ENCODE results near the gene TOX3. TPM values are rescaled to one million over a fixed set of nuclear protein-coding genes. Genes with fewer than 3 reads are reported as not detected.

TOX3 gene
- total RNA-seq, 1 donor from 2014 or later: under 0.01 TPM

GRCh38 chr16:52547834-52548215 is 882 bp upstream of the TOX3 start:
- DNase-seq (ENCODE audit: low read depth) (no peak), FAIRE-seq (no peak)
- TF ChIP-seq CTCF (IDR thresholded peaks at IDR 0.05; ENCODE audit: insufficient read depth, low read length, severe bottlenecking): no peak
- Histone ChIP-seq H3K36me3 (ENCODE audit: control insufficient read depth, insufficient read depth, low read length) (no peaks in the 10 kb centered on the region), H3K27me3 (ENCODE audit: control insufficient read depth, insufficient read depth, low read length) (peaks cover 32% of the 10 kb centered on the region), H3K4me3 (ENCODE audit: low read depth, low read length) (no peak overlapping the region)

DNA sequence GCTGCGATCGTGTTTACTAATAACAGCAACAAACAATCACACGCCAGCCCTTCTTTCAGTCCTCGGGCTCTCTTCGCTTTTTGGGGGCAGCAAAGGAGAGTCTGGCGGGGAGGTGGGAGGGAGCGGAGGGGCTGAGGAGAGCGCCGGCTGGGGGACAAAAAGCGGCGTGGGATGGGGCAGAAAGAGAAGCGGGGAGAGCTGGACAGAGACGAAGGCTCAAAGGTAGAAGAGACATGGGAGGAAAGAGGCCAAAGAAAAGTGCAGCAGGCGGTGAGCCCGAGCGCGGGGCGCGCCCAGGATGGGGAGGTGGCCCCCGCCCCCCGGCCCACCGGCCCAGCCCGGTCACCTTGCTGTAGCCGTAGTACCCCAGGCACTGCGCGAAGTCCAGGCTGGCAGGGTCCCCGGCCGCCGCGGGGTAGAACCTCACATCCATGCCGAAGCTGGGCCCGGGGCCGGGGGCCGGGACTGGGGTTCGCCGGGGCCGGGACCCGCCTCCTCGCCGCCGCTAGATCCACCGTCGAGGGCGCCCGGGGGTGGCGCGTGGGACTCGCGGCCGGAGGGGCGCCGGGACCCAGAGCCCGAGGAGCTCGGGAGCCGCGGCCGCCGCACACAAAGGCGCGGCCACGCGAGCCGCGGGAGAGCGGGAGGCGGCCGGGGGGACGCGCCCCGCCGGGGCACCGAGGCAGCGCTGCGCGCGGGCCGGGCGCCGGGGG is 496 bp downstream of the TOX3 start:
- DNase-seq (ENCODE audit: low read depth) (no peak), FAIRE-seq (no peak)
- Histone ChIP-seq H3K4me3 (ENCODE audit: low read depth, low read length) (peak overlapping the region; percentile 9), H3K36me3 (ENCODE audit: control insufficient read depth, insufficient read depth, low read length) (no peaks in the 10 kb centered on the region), H3K27me3 (ENCODE audit: control insufficient read depth, insufficient read depth, low read length) (peaks cover 32% of the 10 kb centered on the region)
- TF ChIP-seq CTCF (IDR thresholded peaks at IDR 0.05; ENCODE audit: insufficient read depth, low read length, severe bottlenecking): no peak

DNA sequence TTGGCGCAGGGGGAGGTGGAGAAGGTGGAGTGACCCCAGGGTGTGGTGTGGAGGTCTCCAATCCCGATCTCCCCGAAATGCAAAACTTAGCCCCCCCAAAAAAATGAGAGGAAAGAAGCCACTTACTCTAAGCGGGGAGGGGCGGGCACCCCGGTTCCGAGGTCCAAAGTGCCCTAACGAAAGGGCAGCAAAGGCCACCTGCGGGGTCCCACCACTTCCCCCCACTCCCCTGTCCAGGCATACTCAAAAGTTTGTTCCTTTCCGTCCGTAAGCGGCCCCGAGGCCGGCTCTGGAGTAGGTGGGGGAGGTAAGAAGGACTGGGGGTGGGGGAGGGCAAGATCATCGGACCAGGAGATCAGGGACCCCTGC is 1.1 kb downstream of the TOX3 start:
- FAIRE-seq: no peak
- Histone ChIP-seq H3K36me3 (ENCODE audit: control insufficient read depth, insufficient read depth, low read length) (no peaks in the 10 kb centered on the region), H3K27me3 (ENCODE audit: control insufficient read depth, insufficient read depth, low read length) (peaks cover 32% of the 10 kb centered on the region), H3K4me3 (ENCODE audit: low read depth, low read length) (no peak overlapping the region)
- TF ChIP-seq CTCF (IDR thresholded peaks at IDR 0.05; ENCODE audit: insufficient read depth, low read length, severe bottlenecking): no peak
- DNase-seq (ENCODE audit: low read depth): no peak

GRCh38 chr16:52545222-52545897 is 1.6 kb downstream of the TOX3 start:
- H3K27me3 ChIP-seq (ENCODE audit: control insufficient read depth, insufficient read depth, low read length): peaks cover 32% of the 10 kb centered on the region
- H3K4me3 ChIP-seq (ENCODE audit: low read depth, low read length): no peak overlapping the region
- no peak for TF ChIP-seq CTCF (IDR thresholded peaks at IDR 0.05; ENCODE audit: insufficient read depth, low read length, severe bottlenecking)
- no peak for FAIRE-seq
- H3K36me3 ChIP-seq (ENCODE audit: control insufficient read depth, insufficient read depth, low read length): no peaks in the 10 kb centered on the region
- DNase-seq (ENCODE audit: low read depth): no peak

- no peak for TF ChIP-seq CTCF (IDR thresholded peaks at IDR 0.05; ENCODE audit: insufficient read depth, low read length, severe bottlenecking)
- H3K36me3 ChIP-seq (ENCODE audit: control insufficient read depth, insufficient read depth, low read length): no peaks in the 10 kb centered on the region
- DNase-seq (ENCODE audit: low read depth): no peak
- no peak overlapping the region for H3K4me3 ChIP-seq (ENCODE audit: low read depth, low read length)
- no peak for FAIRE-seq
- peaks cover 31% of the 10 kb centered on the region for H3K27me3 ChIP-seq (ENCODE audit: control insufficient read depth, insufficient read depth, low read length)
Observed at GRCh38 chr16:52544703-52545102, 2.2 kb downstream of the TOX3 start.
